SH-SY5Y (cell line): ENCODE data around the gene KCNK5.

Experiments
- GATA2 ChIP-seq: IDR thresholded peaks from 2 replicates; pipeline ENCODE4 v1.6.1; 2011; ENCODE audit warnings: mild to moderate bottlenecking, low read depth, low read length
- GATA3 ChIP-seq: IDR thresholded peaks from 2 replicates; pipeline ENCODE4 v1.6.1; 2011; ENCODE audit warnings: low read depth, mild to moderate bottlenecking, low read length, moderate library complexity

Gene KCNK5

GRCh38 chr6:39251406-39251805 is 22.1 kb upstream of the KCNK5 start:
- TF ChIP-seq GATA2 (peak; percentile 47), GATA3 (no peak)

GRCh38 chr6:39250507-39250906 is 21.2 kb upstream of the KCNK5 start:
- no peak for TF ChIP-seq GATA3
- no peak for TF ChIP-seq GATA2

GRCh38 chr6:39249278-39249677 is 20.0 kb upstream of the KCNK5 start:
- no peak for TF ChIP-seq GATA2
- TF ChIP-seq GATA3: no peak

GRCh38 chr6:39247667-39248194 is 18.5 kb upstream of the KCNK5 start:
- TF ChIP-seq GATA2 (no peak), GATA3 (no peak)

GRCh38 chr6:39243809-39244208 is 14.5 kb upstream of the KCNK5 start:
- TF ChIP-seq GATA3: no peak
- no peak for TF ChIP-seq GATA2

GRCh38 chr6:39240155-39240757 is 11.0 kb upstream of the KCNK5 start:
- TF ChIP-seq GATA3 (no peak), GATA2 (no peak)

GRCh38 chr6:39239527-39240154 is 10.4 kb upstream of the KCNK5 start:
- TF ChIP-seq GATA2 (no peak), GATA3 (no peak)

- TF ChIP-seq GATA3: no peak
- TF ChIP-seq GATA2: no peak
These were observed 7.5 kb upstream of the KCNK5 start for GRCh38 chr6:39236742-39237141.

GRCh38 chr6:39233333-39233732 is 4.1 kb upstream of the KCNK5 start:
- TF ChIP-seq GATA2 (no peak), GATA3 (no peak)

GRCh38 chr6:39231521-39232243 is 2.4 kb upstream of the KCNK5 start:
- no peak for TF ChIP-seq GATA2
- no peak for TF ChIP-seq GATA3

- TF ChIP-seq GATA2 (no peak), GATA3 (no peak)
These were observed 1.4 kb upstream of the KCNK5 start for GRCh38 chr6:39230654-39231035.

GRCh38 chr6:39228111-39228971 is 934 bp downstream of the KCNK5 start:
- no peak for TF ChIP-seq GATA2
- TF ChIP-seq GATA3: no peak

GRCh38 chr6:39227476-39227875 is 1.8 kb downstream of the KCNK5 start:
- TF ChIP-seq GATA3 (no peak), GATA2 (no peak)
